GM15510 (cell line): ENCODE results near the gene ITIH4.

ENCODE experiments used
- POLR2A ChIP-seq: IDR thresholded peaks from 3 replicates; pipeline ENCODE4 v1.6.1; 2011; ENCODE audit warnings: borderline replicate concordance; ENCODE audit not compliant: insufficient read length; ENCODE audit errors: extremely low read depth

Gene ITIH4

GRCh38 chr3:52787672-52788625, 42.5 kb downstream of the ITIH4 start:
- TF ChIP-seq POLR2A, result no peak

- no peak for TF ChIP-seq POLR2A
Observed at GRCh38 chr3:52787246-52787645, 43.2 kb downstream of the ITIH4 start.

- no peak for TF ChIP-seq POLR2A
Observed at GRCh38 chr3:52786330-52787215, 43.9 kb downstream of the ITIH4 start.

- no peak for TF ChIP-seq POLR2A
Observed at GRCh38 chr3:52784931-52785590, 45.4 kb downstream of the ITIH4 start.

GRCh38 chr3:52784021-52784621, 46.4 kb downstream of the ITIH4 start:
- TF ChIP-seq POLR2A, result no peak

GRCh38 chr3:52783211-52783555, 47.3 kb downstream of the ITIH4 start:
- no peak for TF ChIP-seq POLR2A

- no peak for TF ChIP-seq POLR2A
Observed at GRCh38 chr3:52782412-52783210, 47.9 kb downstream of the ITIH4 start.

DNA sequence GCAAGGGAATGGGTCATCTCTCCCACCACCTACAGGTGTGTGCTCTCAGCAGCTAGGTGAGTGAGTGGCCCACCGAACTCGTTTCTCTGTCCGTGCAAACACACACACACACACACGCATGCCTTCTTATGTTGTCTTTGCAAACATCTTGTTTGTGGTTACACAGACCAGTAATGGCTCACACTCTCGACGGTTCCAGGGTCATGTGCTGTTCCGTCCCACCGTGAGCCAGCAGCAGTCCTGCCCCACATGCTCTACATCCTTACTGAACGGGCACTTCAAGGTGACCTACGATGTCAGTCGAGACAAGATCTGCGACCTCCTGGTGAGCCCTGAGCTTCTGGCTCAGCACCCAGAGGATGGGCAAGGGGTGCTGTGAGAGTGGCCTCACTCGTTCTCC, 48.7 kb downstream of the ITIH4 start:
- no peak for TF ChIP-seq POLR2A

DNA sequence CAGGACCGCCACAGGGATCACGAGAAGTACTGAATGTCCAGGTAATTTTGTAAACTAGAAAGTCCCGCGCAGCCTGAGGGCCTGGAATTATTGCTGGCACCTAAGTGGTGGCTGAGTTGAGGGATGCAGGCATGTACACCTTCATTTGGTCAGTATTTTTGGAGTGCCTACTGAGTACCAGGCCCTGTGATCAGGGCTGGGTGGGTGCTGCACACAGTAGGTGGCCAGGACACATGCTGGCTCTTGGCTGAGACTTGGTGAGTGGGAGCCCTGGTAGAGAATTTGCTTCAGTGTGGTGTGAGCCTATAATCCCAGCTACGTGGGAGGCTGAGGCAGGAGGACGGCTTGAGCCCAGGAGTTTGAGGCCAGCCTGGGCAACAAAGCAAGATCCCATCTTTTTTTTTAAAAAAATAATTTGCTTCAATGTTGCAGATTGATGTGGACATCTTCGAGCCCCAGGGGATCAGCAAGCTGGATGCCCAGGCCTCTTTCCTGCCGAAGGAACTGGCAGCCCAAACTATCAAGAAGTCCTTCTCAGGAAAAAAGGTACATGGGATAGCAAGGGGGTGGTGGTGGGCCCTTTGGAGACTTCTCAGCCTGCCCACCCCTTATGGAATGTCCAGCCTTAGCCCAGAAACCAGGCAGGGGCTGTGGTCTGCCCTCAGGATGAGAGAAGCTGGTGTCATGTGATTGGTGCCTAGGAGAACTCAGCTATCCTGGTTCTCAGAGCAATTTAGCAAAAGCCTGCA, 50.5 kb downstream of the ITIH4 start:
- TF ChIP-seq POLR2A, result no peak

- no peak for TF ChIP-seq POLR2A
Observed at GRCh38 chr3:52779011-52779836, 51.2 kb downstream of the ITIH4 start.

GRCh38 chr3:52777959-52778805, 52.3 kb downstream of the ITIH4 start:
- no peak for TF ChIP-seq POLR2A
